ENCODE measurements around the gene ZFAND6.

The ZFAND6 gene

DNA sequence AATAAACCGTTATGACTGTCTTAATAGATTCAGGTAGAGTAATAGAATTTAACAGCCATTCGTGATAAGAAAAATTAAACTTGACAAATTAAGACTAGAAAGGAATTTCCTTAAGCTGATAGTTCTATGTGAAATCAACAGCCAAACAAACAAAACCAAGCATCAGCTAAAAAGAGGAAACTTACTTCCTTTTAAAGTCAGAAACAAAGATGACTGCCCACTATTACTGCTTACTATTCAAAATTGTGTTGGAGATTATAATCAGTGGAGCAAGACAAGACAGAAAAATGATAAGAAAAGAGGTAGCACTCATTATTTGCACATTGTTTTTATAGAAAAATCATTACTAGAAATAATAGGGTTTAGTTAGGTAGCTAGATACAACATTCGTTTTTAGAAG is 79.5 kb downstream of the ZFAND6 start:
- no peak overlapping the region for H3K27ac ChIP-seq
- TF ChIP-seq, protein P1, sequence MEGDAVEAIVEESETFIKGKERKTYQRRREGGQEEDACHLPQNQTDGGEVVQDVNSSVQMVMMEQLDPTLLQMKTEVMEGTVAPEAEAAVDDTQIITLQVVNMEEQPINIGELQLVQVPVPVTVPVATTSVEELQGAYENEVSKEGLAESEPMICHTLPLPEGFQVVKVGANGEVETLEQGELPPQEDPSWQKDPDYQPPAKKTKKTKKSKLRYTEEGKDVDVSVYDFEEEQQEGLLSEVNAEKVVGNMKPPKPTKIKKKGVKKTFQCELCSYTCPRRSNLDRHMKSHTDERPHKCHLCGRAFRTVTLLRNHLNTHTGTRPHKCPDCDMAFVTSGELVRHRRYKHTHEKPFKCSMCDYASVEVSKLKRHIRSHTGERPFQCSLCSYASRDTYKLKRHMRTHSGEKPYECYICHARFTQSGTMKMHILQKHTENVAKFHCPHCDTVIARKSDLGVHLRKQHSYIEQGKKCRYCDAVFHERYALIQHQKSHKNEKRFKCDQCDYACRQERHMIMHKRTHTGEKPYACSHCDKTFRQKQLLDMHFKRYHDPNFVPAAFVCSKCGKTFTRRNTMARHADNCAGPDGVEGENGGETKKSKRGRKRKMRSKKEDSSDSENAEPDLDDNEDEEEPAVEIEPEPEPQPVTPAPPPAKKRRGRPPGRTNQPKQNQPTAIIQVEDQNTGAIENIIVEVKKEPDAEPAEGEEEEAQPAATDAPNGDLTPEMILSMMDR (conservative IDR thresholded peaks at IDR 0.05): no peak

DNA sequence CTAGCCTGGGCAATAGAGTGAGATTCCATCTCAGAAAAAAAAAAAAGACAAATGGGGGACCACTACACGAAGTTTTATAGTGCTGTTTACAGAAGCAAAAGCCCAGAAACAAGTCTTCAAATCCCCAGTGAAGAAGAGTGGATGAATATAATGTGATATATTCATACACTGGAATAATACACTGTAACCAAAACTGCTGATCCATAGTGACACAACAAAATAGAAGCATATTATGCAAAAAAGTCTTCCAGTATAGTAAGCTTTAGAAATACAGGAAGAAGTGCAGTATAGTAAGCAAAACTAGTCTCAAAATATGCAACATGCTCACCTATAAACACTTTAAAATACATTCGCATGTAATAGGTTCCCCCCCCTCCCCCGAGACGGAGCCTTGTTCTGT is 81.4 kb downstream of the ZFAND6 start:
- TF ChIP-seq, protein P1 (conservative IDR thresholded peaks at IDR 0.05): no peak
- H3K27ac ChIP-seq: no peak overlapping the region

DNA sequence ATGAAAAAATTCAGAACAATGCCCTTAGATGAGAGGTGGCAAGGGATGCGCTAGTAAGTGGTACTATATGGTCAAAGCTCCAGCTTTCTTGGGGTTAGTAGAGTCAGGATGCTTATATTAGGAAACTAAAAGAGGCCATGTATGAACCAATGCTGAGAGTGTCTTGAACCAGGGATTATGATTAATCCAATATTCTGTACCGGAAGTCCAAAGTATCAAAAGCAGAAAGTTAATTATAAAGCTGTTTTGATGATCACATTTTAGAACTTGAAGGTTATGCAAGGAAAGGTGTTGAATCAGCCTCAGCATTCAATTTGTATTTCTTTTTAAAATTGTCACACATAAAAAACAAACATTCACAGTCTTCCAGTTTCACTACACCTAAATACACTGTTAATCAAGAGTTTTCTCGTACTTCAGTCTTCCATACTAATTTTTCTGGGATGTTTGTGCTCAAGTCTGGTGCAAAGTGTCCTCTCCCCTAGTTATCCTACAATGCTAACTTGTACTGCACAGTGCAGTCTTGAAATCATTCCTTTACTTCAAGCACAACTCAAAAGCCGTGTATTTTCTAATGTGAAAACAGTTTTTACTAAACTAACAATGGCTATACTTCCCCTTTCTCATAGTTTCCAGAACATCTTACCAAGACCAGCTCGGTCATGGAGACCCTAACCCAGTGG is 82.6 kb downstream of the ZFAND6 start:
- H3K27ac ChIP-seq: no peak overlapping the region
- TF ChIP-seq, protein P1 (conservative IDR thresholded peaks at IDR 0.05): no peak

DNA sequence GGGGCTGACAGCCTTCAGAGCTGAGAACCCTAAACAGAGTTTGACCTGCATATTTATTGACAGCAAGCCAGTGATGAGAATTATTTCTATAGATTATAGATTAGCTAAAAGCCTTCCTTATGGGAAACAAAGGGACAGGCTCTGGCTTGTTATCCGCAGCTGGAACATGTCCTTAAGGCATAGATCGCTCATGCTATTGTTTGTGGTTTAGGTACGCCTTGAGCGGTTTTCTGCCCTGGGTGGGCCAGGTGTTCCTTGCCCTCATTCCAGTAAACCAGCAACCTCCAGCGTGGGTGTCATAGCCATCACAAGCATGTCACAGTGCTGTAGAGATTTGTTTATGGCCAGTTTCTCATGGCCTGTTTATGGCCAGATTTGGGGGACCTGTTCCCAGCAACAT is 83.2 kb downstream of the ZFAND6 start:
- no peak overlapping the region for H3K27ac ChIP-seq
- TF ChIP-seq, protein P1 (conservative IDR thresholded peaks at IDR 0.05): no peak

DNA sequence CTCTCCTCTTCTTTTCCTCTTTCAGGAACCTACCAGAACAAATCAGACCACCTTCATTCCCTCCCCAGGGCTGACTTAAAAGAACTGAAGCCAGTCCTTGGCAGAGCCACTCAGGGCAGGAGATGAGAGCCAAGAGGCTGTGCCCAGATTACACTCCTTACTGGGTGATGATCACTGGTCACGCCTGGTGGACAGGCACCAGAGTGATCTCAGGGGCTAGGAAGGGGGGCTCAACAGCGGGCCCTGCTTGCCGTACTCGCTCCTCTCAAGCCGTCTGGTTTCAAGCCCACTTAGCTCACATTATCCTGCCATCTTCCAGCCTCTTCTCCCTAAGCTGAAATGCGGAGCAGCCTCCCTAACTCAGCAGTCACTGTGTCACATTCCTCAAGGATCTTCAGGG is 91.7 kb downstream of the ZFAND6 start:
- H3K27ac ChIP-seq: peak overlapping the region; percentile 47
- TF ChIP-seq, protein P1 (conservative IDR thresholded peaks at IDR 0.05): no peak

DNA sequence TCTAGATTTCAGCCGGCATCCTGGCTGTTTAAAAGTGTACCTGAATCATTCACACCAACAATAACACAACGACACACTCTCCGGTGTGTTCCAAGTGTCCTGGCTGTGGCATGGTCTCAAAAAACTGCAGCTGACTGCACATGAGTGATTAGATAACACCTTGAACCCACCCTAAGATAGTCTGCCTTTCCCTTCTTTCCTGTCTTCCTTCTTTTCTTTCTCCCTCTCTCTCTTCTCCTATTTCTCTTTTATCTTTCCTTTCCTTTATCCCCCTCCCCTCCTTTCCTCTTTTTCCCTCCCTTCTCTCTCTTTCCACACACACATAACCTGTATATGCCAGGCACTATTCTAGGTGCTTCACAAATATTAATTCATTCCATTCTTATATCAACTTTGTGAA is 92.1 kb downstream of the ZFAND6 start:
- peak overlapping the region; percentile 47 for H3K27ac ChIP-seq
- TF ChIP-seq, protein P1 (conservative IDR thresholded peaks at IDR 0.05): no peak

DNA sequence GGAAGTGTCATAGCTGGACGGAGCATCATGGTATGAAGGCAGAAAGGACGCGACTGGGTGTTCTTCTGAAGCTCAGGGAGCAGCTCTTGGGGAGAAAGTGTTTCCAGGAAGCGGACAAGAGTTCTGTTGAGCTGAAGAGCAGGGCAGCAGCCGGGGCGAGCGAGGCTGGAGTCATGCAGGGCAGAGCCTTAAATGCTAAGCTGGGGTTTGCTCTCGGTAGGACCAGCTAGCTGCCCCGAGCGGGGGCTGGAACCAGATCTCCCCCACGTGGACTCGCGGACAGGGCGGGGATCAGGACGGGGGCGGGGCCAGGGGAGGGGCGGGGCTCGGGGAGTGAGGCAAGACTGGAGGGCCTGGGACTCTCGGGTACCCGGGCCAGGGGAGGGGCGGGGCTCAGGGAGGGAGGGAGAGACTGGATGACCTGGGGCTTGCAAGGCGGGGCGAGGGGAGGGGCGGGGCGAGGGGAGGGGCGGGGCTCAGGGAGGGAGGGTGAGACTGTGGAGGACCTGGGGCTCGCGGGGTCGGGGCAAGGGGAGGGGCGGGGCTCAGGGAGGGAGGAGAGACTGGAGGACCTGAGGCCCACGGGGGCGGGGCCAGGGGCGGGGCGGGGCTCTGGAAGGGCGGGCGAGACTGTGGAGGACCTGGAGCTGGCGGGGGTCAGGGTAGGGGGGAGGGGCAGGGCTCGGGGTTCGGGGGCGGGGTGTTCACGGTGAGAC is 92.9 kb downstream of the ZFAND6 start:
- TF ChIP-seq, protein P1 (conservative IDR thresholded peaks at IDR 0.05): no peak
- peak overlapping the region; percentile 73 for H3K27ac ChIP-seq
